Activated naive CD4-positive, alpha-beta T cell treated with anti-CD3 and anti-CD28 coated beads, Interleukin-2, amount 50 U/mL, for 72 hours (primary cell): ENCODE results near the gene MAB21L4. TPM values are rescaled to one million over a fixed set of nuclear protein-coding genes. Genes with fewer than 3 reads are reported as not detected.

ENCODE experiments used
- ATAC-seq, 2 donors: fragments of 150-1000 bp; cut with Tn5 transposase; 2 replicates each; pipeline ENCODE4 v1.10.0; 2021; ENCODE audit warnings: mild to moderate bottlenecking in 2 of 2, moderate library complexity in 2 of 2
- DNase-seq, 2 donors: peaks; one replicate each; pipeline ENCODE4 v3.0.0; 2021 to 2022; ENCODE audit warnings: low spot score in 2 of 2
- H3K27ac Mint-ChIP-seq, 2 donors: one replicate each; pipeline ENCODE4 v1.8.0; 2022; ENCODE audit warnings: mild to moderate bottlenecking in 2 of 2, mixed read lengths in 2 of 2
- H3K36me3 Mint-ChIP-seq, 2 donors: one replicate each; pipeline ENCODE4 v1.8.0; 2022; ENCODE audit warnings: mixed read lengths in 2 of 2
- H3K9me3 Mint-ChIP-seq, 2 donors: one replicate each; pipeline ENCODE4 v1.8.0; 2022; ENCODE audit warnings: mixed read lengths in 2 of 2
- total RNA-seq, 2 donors: library from RNA; stranded (reverse); gene quantifications; one replicate each; pipeline ENCODE4 v1.2.3, GENCODE V29; 2022

The MAB21L4 gene
- total RNA-seq, 2 donors from 2014 or later: not detected

DNA sequence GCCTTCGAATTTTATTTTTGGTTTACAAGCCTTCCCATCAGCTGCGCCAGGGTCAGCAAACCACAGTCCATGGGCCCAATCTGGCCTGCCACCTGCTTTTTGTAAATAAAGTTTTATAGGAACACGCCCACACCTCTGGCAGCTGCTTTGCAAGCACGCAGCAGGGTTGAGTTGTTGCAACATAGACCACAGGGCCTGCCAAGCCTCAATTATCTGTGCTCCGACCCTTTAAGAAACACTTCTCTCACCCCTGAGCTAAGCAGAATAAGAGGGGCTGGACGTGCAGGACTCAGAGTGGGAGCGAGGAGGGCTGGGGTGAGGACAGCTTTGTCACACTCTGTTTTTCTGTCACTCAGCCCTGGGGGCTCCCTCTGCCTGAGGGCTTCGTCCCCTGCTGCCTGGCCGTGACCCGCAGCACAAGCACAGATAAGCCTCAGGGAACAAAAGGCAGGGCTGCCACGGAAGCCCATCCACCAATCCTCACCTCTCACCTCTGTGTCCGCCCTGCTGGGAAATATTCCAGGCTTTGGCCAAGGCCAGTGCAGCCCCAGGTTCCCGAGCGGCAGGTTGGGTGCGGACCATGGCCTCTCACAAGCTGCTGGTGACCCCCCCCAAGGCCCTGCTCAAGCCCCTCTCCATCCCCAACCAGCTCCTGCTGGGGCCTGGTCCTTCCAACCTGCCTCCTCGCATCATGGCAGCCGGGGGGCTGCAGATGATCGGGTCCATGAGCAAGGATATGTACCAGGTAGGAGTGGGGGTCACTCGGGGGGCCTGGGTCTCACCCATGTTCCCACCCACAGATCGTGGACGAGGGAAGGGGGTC, 27.5 kb downstream of the MAB21L4 start, which contains the start of gene AGXT:
Gene AGXT, plus strand, starts transcription at position 539 of the 823 bp plus-strand sequence. Its CDS starts 42 bp downstream, at position 581.
- no peak within 1 kb of the TSS for H3K27ac Mint-ChIP-seq
- ATAC-seq: no peak
- H3K9me3 Mint-ChIP-seq: no peaks in the 10 kb centered on the region
- no peaks in the 10 kb centered on the region for H3K36me3 Mint-ChIP-seq
- no peak for DNase-seq

DNA sequence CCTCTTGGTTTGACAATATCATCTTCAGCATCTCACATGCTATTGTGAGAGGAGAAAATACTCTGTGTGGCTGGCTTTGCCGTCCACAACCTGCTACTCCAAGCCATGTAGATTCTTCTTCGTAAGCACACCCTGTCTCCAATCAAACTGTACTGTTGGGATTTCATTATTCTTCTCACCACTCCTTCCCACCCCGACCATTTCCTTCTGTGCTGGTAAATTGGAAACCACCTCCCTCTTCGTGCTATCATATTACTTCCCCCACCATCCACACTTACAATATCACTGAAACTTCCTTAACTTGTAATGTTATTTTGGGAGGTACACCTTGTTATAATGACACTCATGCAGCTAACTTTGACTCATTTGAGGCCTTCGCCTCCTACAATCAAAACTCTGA, 30.6 kb downstream of the MAB21L4 start:
- H3K27ac Mint-ChIP-seq: no peak overlapping the region
- ATAC-seq (no peak), DNase-seq (no peak)
- no peaks in the 10 kb centered on the region for H3K9me3 Mint-ChIP-seq
- no peaks in the 10 kb centered on the region for H3K36me3 Mint-ChIP-seq

DNA sequence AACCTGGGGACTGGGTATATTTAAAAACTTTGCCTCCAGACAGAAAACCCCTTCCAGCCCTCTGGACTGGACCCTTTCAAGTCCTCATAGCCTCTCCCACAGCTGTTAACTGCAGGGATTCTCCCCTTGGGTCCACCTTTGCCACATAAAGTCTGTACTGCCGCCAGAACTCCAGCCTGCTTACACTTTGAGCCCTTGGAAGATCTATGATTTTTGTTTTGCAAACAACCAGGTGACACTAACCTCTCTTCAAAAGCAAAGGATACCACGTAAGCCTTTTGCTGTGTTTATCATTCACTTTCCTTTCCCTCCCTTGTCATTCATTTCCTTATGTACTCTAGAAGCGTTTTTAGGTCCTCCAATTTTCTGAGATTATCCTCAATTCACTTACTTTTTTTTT, 31.5 kb downstream of the MAB21L4 start:
- H3K27ac Mint-ChIP-seq: no peak overlapping the region
- H3K9me3 Mint-ChIP-seq: no peaks in the 10 kb centered on the region
- no peaks in the 10 kb centered on the region for H3K36me3 Mint-ChIP-seq
- no peak for ATAC-seq
- no peak for DNase-seq

DNA sequence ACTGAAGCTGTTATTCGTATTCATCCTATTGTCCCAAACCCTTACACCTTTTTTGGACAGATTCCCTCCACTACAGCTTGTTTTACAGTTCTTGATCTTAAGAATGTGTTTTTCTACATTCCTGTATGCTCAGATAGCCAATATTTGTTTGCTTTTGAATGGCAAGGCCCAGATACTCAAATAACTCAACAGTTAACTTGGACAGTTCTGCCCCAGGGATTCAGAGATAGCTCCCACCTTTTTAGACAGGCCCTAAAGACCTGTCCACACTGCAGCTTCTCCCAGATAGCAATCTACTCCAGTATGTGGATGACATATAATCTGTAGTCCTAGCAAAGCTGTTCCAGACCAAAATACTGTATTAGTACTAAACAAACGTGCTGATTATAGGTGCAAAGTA, 34.4 kb downstream of the MAB21L4 start:
- DNase-seq: no peak
- Mint-ChIP-seq H3K36me3 (no peaks in the 10 kb centered on the region), H3K27ac (no peak overlapping the region), H3K9me3 (no peaks in the 10 kb centered on the region)
- no peak for ATAC-seq

DNA sequence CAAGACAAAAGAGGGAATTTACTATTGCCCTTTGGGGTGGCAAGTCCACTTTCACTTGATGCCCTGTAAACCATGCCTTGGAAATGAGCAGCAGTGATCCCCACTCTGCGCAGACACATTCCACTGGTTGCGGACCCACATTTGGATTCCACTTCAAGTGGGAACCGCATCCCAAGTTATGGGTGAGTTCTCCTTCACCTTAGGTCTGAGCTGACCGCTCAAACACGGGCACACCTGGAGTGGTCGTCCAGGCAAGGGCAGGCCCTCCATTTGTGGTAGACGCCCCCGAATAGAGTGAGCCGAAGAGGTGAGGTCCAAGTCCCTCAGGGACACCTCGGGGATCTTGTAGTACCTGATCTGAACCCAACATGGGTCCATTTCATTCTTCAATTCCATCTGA, 37.1 kb downstream of the MAB21L4 start:
- no peak for DNase-seq
- Mint-ChIP-seq H3K36me3 (peaks cover 0 to 9% of the 10 kb centered on the region in 2 donors), H3K9me3 (peaks cover 0 to 4% of the 10 kb centered on the region in 2 donors), H3K27ac (no peak overlapping the region)
- no peak for ATAC-seq

DNA sequence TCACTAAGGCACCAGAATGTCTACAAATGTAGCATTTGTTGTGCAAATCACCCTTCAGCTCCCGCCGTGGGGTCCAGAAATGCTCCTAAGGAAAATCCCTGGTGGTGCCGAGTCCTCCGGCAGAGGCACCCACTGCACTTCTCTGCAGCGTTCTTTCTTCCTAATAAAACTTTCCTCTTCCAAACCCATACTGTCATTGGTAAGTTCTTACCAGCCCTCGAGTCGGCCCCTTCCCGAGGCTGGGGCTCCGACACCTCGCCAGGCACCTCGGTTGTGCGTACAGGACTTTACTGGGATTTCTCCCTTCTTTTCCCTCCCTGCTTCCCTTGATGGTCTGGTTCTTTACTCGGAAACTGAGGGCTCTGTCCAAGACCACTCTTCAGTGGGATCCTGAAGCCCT, 37.6 kb downstream of the MAB21L4 start:
- no peak for DNase-seq
- Mint-ChIP-seq H3K9me3 (peaks cover 0 to 4% of the 10 kb centered on the region in 2 donors), H3K27ac (no peak overlapping the region), H3K36me3 (peaks cover 0 to 9% of the 10 kb centered on the region in 2 donors)
- ATAC-seq: no peak

DNA sequence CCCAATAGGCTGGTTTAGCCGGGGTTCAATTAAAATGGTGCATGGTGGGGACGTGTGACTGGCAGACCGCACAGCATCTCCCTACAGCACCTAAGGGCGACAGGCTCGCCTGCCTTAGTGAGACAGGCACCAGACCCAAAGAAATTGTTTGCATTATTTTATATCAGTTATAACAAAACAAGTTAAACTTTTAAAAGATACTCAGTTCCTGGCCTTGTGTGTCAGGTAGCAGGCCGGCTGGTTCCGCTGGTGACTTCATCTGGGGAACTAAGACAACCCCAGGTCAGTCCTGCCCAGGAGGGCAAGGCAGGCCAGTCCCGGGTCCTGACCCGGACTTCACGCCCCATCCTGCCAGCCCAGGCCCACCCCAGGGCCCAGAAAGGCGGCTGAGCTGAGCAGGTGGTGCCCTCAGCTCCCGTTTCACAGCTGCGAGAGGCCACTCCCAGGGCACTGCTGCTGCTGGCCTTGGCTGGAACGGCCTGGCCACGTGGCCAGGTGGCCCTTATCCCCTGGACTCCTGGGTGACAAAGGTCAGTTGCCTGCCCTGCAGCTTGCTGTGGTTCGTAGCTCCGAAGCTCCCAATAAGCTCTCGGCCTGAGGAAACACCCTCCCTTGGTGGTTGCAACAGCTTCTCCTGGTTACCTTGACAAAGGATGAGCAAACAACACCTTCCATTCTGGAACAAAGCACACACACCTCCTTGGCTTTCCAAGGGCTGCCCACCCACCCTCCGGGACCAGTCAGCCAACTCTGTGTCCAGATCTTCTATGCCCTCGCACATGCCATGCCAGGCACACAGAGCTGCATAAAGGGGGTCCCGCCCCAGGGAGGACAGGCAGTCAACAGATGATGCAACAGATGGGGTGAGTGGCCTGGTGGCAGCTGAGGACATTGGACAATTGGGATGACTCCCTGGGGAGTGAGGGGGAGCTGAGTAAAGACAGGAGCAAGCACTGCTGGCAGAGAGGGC, 38.6 kb downstream of the MAB21L4 start:
- H3K36me3 Mint-ChIP-seq: peaks cover 0 to 9% of the 10 kb centered on the region in 2 donors
- ATAC-seq (no peak), DNase-seq (no peak)
- no peak overlapping the region for H3K27ac Mint-ChIP-seq
- H3K9me3 Mint-ChIP-seq: peaks cover 0 to 4% of the 10 kb centered on the region in 2 donors

DNA sequence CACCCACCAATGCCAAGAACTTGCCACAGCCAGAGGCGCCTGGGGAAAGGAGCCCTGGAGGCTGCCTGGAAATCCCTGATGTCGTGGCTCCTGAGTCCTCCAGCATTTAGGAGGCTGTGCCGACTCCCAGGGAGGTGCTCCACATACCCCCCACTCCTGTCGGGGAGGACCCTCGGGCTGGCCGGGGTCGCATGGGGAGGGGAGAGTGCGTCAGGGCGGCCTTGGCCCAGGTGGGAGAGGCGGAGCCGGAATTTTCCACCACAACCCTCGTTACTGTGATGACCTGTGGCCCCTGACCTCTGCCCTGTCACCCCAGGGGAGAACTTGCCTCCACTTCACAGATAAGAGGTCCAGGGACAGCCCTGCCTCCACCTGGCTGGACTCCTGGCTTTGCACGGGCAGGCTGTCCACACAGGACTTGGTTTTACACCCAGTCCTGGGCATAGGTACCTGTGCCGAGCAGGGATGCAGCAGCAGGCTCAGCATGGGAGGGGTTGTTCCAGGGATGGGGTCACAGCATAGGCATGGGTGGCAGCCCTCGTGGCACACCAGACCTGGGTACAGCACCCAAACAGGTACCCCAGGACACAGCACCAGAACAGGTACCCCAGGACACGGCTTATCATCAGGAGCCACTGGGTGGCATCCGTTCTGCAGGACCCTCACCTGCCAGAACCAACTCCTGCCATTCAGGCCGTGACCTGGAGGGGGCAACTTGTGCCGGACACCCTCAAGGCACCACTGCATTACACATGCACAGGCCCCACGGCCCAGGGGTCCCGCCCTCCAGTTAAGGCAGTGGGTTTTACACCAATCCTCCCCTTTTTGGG, 39.6 kb downstream of the MAB21L4 start:
- no peak for ATAC-seq
- peaks cover 0 to 4% of the 10 kb centered on the region in 2 donors for H3K9me3 Mint-ChIP-seq
- H3K27ac Mint-ChIP-seq: no peak overlapping the region
- peaks cover 0 to 9% of the 10 kb centered on the region in 2 donors for H3K36me3 Mint-ChIP-seq
- no peak for DNase-seq

DNA sequence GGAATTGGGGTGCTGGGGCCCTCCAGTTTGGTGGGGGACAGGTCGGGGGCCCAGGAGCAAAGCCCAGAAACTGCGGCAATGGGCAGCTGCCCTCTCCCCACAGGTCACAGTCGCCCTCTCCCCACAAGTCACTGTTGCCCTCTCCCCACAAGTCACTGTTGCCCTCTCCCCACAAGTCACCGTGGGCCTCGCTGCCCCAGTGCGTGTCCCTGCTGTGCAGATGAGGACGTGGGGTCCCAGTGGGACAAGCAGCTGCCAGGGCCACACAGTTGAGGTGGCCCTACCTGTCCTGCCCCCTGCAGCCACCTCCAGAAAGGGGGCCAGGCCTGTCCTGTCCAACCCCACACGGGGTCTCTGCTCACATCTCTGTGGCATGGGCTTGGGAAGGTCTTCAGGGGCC, 40.3 kb downstream of the MAB21L4 start:
- Mint-ChIP-seq H3K27ac (no peak overlapping the region), H3K9me3 (peaks cover 0 to 4% of the 10 kb centered on the region in 2 donors), H3K36me3 (peaks cover 0 to 9% of the 10 kb centered on the region in 2 donors)
- DNase-seq (no peak), ATAC-seq (no peak)

DNA sequence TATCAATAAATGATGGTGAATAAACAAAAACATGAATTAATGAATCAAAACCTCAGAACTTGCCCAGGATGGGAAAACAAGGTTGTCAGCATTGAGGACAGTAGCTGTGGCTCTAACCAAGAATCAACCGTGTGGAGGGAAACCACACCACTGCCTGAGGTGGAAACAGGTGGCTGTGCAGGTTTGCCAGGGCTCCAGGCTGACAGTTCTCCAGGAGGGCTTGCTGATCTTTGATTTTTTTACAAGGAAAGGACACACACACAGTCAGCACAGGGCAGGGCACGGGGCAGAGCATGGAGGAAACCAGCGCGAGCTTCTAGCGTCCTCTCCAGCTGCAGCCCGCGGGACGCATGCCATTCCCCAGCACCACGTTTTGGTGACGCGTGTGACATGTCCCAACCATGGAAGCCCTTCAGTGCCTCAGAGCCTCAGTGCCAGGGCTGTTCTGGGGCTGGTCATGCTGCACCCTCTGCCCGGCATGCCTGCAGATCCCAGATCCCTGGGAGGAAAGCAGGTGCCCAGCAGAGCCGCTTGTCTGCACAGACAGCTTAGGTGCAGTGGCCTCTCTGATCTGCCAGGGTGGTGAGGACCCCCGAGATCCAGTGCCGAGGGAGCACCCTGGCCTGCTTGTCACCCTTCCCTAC, 43.2 kb downstream of the MAB21L4 start:
- no peak for ATAC-seq
- no peak for DNase-seq
- Mint-ChIP-seq H3K27ac (no peak overlapping the region), H3K36me3 (peaks cover 0 to 9% of the 10 kb centered on the region in 2 donors), H3K9me3 (peaks cover 3 to 4% of the 10 kb centered on the region in 2 donors)

DNA sequence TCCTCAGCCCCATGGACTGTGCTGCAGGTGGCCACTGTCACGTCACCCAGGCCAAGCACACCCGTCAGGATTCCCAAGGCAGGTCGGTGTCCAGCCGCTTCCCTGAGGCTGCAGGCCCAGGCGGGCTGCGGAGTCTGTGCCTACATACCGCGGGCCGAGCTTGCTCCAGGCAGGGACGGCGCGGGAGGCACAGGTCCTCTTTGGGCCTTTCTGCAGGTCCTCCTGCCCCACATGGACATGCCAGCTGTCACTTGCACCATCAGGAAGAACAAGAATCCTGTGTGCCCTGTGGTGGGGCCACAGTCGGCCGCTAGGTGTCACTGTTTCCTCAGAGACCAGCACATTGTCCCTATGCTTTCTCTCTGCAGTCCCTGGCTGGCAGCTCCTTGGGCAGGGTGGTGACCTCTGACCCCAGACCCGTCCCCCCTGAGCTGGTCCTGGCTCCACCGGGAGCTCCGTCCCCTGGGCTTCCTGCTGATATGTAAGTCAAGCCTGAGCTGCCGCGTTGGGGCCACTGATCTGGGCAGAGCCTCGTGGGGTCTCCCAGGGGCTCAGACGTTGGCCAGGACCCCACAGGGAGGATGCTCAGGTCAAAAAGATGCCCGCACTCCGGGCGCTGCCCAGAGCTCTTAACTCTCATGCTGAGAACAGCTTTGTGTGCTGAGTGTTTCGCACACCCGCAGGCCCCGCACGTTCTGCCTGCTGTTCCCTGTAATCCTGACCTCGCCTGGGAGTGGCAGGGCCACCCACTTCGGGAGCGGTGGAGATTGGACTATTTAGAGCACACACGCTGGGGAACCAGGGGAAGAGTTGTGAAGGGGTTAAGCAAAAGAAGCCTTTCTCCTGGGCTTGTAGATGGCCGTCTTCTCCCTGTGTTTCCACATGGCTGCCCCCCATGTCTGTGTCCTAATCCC, 44.6 kb downstream of the MAB21L4 start:
- peak; percentile 91 to 95 for ATAC-seq
- Mint-ChIP-seq H3K36me3 (peaks cover 0 to 9% of the 10 kb centered on the region in 2 donors), H3K27ac (peak overlapping the region in 1 of 2 donors; percentile 22), H3K9me3 (peaks cover 4 to 6% of the 10 kb centered on the region in 2 donors)
- peak; percentile 73 to 85 for DNase-seq

DNA sequence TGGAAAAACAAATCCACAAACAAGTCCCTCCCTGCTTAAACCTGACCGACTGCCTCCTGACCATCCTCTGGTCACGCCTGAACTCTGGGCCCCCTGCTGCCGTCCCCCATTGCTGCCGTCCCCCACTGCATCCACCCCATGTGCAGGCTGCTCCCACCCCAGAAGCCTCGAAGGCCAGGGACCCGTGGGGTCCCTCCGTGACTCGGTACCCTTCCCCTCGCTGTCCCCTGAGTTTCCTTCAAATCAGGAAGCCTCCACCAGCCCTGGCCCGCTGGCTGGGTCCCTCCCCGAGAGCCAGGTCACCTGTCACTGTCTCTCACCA, 45.2 kb downstream of the MAB21L4 start:
- Mint-ChIP-seq H3K9me3 (peaks cover 4 to 6% of the 10 kb centered on the region in 2 donors), H3K27ac (no peak overlapping the region), H3K36me3 (peaks cover 0 to 9% of the 10 kb centered on the region in 2 donors)
- DNase-seq (no peak), ATAC-seq (peak in 1 of 2 donors; percentile 10)

DNA sequence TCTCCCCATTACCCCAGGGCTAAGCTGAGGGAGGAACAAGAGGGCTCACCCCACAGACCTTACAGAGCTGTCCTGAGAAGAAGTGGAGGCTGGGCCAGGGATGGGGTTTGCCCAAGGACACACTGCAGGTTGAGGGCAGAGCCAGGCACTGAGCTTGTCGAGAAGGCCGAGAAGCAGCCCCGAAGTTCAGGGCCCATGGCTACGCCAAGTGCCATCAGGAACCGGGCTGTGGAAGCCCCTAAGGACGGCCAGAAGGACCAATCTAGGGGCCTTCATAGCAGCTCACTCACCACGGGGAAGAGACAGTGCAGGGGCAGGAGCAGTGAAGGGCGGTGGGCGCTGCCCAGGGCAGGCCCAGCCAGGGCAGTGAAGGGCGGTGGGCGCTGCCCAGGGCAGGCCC, 45.9 kb downstream of the MAB21L4 start:
- DNase-seq: no peak
- H3K36me3 Mint-ChIP-seq: peaks cover 0 to 9% of the 10 kb centered on the region in 2 donors
- peaks cover 4 to 9% of the 10 kb centered on the region in 2 donors for H3K9me3 Mint-ChIP-seq
- H3K27ac Mint-ChIP-seq: peak overlapping the region in 1 of 2 donors; percentile 12
- peak in 1 of 2 donors; percentile 9 for ATAC-seq

DNA sequence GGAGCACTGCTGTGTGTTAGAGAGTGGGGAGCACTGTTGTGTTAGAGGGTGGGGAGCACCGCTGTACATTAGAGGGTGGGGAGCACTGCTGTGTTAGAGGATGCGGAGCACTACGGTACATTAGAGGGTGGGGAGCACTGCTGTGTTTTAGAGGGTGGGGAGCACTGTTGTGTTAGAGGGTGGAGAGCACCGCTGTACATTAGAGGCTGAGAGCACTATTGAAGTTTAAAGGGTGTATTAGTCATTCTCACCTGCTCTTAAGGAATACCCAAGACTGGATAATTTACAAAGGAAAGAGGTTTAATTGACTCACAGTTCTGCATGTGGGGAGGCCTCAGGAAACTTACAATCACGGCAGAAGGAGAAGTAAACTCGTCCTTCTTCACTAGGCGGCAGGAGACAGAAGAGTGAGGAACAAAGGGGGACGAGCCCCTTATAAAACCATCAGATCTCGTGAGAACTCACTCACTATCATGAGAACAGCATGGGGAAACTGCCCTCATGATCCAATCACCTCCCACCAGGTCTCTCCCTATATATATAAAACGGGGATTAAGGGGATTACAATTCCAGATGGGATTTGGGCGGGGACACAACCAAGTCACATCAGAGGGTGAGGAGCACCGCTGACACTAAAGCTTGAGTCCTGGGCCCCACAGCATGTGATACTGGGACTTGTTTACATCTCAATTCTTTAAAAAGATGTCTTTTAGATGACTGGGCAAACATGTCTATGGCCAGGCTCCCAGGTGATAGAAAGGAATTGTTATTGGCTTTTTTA, 46.9 kb downstream of the MAB21L4 start:
- H3K9me3 Mint-ChIP-seq: peaks cover 1 to 15% of the 10 kb centered on the region in 2 donors

More for the DNA sequence above, 46.9 kb downstream of the MAB21L4 start:
- no peak for ATAC-seq
- no peak for DNase-seq
- H3K27ac Mint-ChIP-seq: no peak overlapping the region
- H3K36me3 Mint-ChIP-seq: peaks cover 2 to 3% of the 10 kb centered on the region in 2 donors
